ENCODE measurements around the gene HS2ST1.
"Not testable (repeated sequence)": the region's sequence is repeated elsewhere in the genome, so short reads cannot be mapped to it uniquely, and the experiment has no call there.

HS2ST1 gene

DNA sequence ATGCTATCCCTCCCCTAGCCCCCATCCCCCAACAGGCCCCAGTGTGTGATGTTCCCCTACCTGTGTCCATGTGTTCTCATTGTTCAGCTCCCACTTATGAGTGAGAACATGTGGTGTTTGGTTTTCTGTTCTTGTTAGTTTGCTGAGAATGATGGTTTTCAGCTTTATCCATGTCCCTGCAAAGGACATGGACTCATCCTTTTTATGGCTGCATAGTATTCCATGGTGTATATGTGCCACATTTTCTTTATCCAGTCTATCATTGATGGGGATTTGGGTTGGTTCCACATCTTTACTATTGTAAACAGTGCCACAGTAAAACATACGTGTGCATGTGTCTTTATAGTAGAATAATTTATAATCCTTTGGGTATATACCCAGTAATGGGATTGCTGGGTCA is 152.3 kb downstream of the HS2ST1 start:
- not testable (repeated sequence) for DNase-seq (ENCODE audit: low read depth)

DNA sequence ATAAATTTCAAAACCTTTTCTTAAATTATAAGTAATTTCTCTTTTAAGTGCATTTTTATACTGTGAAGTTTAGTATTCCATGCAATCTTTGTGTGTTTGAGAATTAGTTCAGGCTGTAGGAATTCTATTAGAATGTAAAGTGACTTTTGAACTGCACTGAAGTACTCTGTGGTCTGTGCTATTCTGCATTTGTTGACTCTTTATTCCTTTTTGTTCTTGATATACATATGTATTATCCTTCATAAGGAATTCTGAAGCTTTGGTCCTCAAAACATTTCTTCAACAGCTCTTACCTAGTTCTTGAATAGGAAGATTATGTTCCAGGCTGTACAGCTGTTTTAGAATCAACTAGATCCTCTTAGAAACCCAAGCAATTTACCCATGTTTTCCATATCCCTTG is 158.0 kb downstream of the HS2ST1 start:
- no peak for DNase-seq (ENCODE audit: low read depth)

DNA sequence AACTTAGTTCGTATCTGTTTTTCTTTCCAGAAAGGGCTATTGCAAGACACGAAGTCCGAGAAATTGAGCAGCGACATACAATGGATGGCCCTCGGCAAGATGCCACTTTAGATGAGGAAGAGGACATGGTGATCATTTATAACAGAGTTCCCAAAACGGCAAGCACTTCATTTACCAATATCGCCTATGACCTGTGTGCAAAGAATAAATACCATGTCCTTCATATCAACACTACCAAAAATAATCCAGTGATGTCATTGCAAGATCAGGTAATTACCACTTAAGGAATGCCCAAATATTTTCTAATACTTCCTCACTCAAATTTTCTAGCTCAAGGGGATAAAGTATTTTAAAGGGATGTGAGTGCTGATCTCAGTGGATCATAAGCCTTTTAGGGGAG is 158.5 kb downstream of the HS2ST1 start:
- DNase-seq (ENCODE audit: low read depth) = no peak

DNA sequence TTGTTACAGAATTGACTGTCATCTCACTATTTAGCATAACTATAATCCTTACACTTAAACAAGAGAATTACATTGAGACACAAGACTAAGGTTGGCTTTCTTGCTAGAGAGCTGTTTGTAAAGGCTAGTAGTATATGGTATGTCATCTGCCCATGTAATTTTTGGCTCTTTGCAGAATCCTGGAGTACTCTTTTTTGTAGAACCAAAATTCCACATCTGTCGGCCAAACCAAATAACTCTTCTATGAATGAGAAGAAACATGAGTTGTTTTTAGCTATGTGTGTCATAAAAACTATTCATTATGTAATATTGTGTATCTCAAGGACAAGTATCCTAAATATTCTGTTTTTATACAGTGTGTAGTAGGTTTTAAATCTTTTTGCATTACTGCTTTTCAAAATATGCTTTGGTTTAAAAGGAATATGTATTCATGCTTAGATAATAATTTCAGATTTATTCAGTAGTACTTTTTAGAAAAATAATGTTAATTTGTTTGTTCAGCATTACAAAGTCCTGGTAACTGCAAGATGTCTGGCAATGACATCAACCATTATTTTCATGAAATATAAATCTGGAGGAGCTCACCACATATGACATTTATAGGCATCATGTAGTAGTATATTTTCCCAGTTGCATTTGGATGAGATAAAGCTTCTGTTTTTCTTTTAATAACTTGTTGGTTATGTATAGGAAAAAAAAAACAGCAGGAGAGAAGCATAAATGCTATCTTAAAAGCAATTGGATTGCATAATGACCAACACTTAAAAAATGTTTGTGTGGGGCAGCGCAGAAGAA is 159.8 kb downstream of the HS2ST1 start:
- DNase-seq (ENCODE audit: low read depth) = no peak

DNA sequence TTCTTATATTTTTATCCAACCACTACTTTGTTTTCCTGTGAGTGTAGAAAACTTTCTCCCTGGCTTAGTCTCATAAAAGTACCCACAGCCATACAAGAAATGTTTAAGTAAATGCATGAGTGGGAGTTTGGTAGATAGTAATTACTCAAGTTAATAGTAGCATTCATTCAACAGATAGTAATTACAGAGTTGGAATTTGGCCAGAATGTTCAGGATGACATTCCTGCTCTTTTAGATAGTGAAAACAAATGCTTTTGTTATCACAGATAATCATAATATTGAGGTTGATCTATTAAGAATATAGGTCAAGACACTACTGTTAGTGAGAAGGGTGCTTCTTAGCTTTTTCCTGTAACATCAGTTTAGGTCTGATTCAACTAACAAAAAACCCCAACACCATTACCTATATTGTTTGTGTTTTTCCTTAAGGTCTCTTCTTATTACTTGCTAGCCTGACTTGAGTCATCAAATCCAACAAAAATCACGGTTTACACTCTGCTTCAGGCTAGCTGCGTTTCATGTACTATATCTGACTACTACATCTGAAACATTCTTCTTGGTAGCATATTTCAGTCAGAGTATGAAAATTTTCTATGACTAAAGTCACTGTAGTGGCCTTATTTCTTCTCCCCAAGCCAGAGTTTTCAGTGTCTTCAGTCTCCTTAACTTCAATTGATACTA is 163.7 kb downstream of the HS2ST1 start:
- no peak for DNase-seq (ENCODE audit: low read depth)

DNA sequence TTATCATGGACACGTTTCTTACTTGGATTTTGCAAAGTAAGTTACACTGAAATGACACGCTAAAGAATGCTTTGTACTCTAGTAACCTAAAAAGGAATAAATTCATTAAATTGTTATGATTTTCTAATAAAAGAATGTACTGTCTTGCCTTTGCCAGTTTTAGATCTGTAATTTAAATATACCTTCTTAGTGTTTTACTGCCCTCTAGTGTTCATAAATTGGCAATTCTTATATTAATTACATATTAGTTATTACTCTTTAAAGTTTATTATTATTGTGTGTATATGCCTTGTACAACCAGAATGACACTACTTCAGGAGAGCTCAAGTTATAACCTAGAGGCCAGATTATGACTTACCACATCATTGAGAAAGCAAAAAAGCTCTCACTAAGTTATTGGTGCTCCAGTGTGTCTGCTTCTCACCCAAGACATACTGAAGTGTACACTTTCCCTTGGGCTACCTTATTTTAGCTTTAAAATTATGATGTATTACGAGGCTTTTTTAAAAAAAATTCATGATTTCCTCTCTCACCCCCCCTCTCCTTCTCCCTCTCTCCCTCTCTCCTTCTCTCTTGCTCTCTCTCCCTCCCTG is 169.9 kb downstream of the HS2ST1 start:
- DNase-seq (ENCODE audit: low read depth) = no peak

DNA sequence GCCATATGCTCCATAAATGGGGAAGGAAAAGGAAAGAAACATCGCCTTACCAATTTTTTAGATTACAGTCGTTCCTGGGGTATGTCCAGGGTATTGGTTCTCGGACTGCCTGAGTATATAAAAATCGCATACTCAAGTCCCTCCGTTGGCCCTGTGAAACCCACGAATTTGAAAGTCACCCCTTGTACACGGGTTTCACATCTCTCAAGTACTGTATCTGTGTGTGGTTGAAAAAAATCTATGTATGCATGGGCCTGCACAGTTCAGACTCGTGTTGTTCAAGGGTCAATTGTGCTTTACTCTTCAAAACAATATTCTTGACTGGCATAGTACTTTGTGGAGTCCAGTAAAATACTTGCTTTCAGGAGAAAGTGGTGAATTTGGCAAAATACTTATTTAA is 171.7 kb downstream of the HS2ST1 start:
- no peak for DNase-seq (ENCODE audit: low read depth)

DNA sequence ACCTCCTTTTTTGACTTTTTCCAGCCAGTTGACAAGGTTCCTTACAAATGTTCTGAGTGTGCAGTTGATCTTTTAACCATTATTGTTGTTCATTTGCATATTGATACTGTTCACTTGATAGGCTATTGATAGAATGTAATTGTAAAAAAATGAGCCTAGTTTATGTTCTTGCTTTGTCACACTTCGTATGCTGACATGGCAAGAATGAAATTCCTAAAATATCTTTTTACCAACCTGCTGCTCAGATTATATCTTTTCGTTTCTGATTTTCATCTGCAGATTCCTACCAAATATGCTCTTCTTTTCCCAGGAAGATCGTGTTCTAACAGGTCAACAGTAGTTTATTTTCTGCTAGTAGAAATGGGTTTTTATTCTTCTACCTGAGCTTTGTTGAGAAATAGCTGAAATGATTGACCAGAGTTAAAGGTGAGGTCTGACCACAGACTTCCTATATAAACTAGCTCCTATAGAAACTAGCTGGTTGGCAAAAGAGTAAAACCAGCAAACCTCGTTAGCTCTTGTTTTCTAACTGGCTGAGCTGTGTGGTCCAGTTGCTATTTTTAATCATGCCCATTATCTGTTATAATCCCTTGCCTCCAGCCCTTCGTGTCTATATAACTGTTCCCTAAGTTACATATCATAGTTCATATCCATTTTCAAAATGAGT is 174.8 kb downstream of the HS2ST1 start:
- no peak for DNase-seq (ENCODE audit: low read depth)

DNA sequence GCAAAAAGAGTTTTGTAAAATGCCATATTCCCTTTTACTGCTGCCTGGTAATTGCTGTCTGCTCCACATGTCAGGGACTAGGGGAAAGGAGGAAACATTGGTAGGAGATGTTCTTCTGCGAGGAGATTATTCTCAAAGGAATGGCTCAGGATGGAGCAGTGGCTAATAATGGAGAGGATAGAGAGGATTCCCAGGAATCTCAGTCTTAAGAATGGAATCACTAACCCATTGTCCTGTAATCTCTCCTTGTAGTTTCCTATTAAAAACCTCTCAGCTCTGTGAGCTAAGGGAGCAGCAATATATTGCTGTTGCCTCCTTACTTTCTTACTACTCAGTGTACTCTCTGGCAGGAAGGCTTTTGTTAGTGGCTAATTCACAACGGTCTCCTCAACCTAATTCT is 175.4 kb downstream of the HS2ST1 start:
- no peak for DNase-seq (ENCODE audit: low read depth)

DNA sequence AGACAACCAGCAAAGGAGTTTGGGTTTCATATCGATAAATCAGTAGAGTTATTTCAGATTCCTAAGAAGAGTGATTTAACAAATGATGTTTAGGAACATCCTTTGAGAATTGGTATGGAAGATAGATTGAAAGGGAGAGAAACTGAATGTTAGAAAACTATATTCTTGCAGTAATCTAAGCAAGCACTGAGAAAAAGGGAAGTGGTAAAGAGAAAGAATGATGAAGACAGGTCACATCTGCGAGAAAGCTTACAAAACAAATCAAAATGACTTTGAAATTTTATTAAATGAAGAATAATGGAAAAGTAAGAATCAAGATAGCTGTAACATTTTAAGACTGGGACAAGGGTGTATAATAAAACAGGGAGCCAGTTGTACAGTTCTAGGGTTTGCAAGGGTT is 177.0 kb downstream of the HS2ST1 start:
- DNase-seq (ENCODE audit: low read depth) = no peak

DNA sequence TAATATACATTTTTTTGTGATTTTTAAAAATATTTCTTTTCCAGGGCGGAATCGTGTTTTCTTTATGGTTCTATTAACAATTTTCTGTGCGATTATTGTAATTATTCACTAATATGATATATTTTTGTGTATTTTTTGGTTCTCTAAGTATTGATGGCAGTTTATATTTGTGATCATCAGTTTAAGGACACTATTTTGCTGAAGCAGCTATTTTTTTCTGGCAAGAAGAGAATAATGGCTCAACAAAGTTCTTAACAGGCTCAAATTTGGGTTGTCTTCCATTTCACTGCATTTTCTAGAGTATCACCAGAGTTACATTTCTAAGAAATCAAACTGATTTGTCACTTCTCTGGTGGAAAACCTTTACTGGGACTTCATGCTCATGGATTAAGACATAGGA is 178.4 kb downstream of the HS2ST1 start:
- no peak for DNase-seq (ENCODE audit: low read depth)

DNA sequence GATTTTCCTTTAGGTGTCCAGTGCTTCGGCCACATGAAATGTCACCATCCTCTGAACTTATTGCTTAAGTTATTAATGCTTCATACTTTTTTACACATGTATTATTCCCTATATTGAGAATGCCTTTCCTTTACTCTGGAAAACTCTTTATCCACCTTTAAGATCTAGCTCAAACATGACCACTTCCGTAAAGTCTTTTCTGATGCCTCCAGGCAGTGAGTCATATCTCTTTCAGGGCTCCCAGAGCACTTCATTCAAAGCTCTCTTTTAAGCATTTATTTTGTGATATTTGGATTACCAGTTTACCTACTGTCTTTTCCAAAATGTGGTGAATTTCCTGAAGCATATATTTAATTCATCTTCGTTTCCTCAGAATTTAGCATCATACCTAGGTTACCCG is 178.9 kb downstream of the HS2ST1 start:
- no peak for DNase-seq (ENCODE audit: low read depth)

DNA sequence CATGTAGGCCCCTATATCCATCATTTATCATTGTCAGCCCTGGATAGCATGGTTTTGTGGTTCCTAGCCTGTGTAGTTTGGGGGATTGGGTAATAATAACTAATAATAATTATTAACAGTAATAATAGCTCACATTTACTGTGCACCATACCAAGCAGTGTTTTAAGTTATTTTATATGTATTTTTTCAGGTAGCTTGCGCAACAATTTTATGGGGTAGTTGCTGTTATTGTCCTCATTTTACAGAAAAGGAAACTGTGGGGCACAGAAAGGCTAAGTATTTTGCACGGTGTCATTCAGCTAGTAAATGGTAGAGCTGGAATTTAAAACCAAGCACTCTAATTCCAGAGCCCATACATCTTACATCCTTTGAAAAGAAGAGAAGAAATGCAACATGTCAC is 179.8 kb downstream of the HS2ST1 start:
- no peak for DNase-seq (ENCODE audit: low read depth)

DNA sequence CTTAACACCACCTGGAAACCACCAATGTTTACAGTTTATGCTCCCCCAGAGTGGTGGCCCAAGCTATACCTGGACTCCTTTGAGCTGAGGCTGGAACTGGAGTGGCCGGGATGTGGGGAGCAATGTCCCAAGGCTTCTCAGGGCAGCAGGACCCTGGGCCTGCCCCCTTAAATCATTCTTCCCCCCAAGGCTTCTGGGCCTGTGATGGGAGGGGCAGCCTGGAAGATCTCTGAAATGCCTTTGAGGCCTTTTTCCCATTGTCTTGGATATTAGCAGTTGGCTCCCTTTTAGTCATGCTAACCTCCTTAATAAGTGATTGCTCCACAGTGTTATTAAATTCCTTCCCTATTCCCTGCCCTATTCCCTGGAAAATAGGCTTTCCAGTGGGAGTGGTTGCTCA is 185.8 kb downstream of the HS2ST1 start:
- DNase-seq (ENCODE audit: low read depth) = no peak

DNA sequence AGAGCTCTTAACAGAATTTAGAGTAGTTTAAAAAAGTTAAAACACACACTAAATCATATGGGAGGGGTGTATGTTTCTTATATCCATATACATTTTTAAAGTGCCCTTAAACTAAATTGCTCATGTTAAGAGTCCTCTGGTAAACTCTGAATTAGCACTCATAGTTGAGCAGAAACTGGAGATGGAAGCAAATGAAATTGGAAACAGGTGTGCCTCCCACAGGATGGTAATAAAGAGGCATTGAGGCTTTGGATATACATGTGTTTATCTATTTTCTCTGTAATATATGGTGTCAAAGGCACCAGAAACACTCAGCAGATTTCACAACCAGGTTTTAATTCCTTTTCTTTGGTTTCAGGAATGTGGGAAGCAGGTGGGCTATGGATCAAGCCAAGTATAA is 188.6 kb downstream of the HS2ST1 start:
- DNase-seq (ENCODE audit: low read depth) = no peak

DNA sequence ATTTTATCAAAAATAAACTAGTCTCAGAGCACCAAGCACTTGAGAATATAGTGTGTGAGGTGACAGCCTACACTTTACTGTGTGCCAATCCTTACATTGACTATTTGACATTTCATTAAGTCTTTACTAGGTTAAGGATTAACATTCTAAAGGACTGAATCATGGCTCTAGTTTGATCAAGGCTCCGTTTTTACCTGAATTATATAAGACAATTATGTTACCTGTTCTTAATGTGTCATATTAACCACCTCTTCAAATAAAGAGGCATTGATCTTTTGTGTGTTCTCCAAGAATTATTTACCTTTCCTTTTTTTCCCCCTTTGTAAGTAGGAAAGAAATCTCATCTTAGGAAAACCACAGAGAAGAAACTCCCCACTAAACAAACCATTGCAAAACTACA is 189.7 kb downstream of the HS2ST1 start:
- no peak for DNase-seq (ENCODE audit: low read depth)

DNA sequence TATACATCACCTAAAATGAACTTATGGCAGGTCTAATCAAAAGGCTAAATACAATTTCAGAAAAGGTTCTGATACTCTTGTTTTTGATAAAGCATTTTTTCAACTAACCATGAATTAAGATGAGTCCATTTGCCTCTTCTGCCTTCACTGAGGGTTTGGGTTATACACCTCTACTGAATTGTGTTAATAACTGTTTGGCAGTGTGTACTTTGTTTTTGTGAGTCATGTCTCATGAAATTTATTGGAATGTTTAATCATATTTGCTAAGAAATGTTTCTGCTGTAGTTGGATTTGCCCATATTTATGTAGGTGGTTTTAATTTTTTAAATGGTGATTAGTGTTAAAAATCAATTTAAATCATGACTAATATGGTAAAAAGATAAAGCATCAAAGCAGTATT is 190.5 kb downstream of the HS2ST1 start:
- DNase-seq (ENCODE audit: low read depth) = no peak

DNA sequence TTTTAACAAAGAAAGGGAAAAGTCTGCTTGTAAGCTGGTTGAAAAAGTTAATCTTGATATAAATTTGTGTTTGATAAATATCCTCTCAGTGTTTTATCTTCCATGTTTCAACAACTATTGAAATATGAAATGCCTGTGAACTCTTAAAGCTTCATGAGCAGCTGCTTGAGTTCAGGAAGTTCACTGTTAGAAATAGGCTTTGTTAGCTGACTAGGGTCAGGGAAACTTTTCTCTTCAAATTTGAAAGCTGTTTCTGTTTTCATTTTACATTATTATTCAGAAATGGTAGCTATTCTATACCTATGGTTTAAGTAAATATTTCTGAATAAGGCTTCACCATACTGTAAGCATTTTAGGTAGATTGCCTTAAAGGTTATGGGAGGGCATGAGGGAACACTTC is 191.7 kb downstream of the HS2ST1 start:
- no peak for DNase-seq (ENCODE audit: low read depth)

DNA sequence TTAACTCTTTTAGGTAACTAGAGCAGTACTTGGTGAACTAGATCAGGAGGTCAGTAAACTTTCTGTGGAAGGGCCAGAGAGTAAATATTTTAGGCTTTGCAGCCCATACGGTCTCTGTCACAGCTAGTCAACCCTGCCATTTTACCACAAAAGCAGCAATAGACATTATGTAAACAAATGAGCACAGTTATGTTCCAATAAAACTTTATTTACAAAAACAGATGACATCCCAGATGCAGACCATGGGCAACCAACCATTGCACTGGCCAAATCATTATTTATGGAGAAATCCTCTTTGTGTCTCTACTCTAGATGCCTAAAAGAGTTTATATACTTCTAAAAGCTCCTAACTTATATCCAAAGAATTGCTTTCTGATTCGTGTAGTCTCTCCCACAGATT is 192.4 kb downstream of the HS2ST1 start:
- no peak for DNase-seq (ENCODE audit: low read depth)

DNA sequence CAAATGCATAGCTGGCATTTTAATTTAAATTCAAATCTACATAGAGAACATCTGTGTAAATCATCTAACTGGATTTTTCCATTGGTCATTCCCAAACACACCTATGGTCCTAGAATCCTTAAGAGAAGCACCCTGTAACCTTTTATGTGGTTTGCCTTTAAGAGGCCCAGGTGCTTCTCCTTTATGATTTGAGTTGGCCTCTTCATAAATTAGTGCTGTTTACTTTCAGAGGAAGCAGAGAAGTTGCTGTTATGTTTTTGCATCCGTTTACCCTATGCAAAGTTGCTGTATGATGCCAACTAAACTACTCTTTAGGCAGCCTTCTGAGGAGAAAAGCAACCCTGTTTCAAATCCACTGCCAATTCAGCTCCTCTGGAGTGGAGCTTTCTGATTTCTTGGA is 193.8 kb downstream of the HS2ST1 start:
- no peak for DNase-seq (ENCODE audit: low read depth)

DNA sequence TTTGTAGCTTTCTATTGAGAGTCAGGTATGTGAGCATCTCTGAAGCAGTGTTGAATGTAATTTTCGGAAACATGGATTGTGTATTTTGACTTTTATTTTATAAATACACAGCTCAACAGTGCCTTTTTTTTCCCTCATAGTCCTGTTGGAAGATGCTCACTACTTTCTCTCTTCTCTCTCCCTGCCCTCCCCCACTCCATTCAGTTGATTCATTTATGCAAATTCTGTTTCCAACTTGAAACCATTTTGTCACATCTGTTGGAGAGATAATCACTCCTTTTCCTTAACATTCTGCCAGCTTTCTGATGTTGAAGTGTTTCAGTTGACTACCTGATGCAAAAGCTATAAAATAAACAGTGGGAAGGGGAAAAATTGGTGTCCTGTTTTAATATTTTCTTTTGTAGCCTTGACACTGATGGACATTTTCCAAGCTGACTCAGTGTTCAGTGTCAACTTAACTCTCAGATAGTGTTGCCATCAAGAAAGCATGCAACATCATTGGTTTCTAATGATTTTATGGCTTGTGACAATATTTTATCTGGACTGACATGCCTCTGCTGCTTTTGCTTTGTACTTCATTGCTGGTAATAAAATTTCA is 194.5 kb downstream of the HS2ST1 start:
- DNase-seq (ENCODE audit: low read depth) = no peak

DNA sequence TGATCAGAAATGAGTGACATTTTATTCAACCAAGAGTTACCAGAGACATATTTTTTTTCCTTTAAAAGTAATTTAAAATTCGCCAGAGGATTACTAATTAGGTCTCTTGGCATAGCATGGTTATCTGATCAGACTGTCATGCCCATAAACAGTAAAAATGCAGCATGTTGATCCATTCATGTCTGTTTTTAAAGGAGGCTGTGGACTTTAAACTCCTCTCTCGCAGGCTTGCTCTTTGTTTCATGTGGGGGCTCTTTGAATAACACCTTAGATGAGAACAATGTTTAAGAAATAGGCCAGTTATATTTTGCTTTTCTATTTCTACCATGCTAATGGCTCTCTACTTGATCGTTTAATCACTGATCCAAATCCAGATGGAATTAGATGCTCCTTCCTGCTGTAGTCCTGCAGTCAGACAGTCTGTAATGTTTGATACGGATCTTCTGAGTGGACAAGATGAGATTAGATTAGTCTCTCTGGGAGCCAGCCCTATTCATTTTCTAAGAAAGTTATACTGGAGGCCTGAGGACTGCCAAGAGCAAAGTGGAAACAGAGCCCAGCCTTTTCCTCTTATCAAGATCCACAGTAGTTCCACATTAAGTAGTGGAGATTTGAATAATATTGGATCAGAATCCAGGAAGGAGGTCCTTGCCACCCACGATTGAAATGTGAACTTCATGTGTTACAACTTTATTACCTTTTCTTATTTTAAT is 197.4 kb downstream of the HS2ST1 start:
- no peak for DNase-seq (ENCODE audit: low read depth)
